ENCODE results near the gene EFTUD2. TPM values are rescaled to one million over a fixed set of nuclear protein-coding genes. Genes with fewer than 3 reads are reported as not detected.
A peak's percentile ranks its signal among the peaks of the same experiment; 100 is the strongest.

EFTUD2 gene
- total and polyA plus RNA-seq, 2 of the 4 experiments (the other 2 are of a cell fraction): 72.5 to 126 TPM

GRCh38 chr17:44906010-44906646 is 6.9 kb upstream of the EFTUD2 start (continued):
- TF ChIP-seq RFX5 (IDR thresholded peaks at IDR 0.05; ENCODE audit: low read depth, low read length): no peak

- ChIA-PET CTCF (no interaction called here), POLR2A (ENCODE audit: unreplicated experiment) (no interaction called here)
- H3K9me1 ChIP-seq (ENCODE audit: insufficient read depth, low read length): peaks cover 38% of the 10 kb centered on the region
- intact Hi-C loops (cut with micrococcal nuclease) (no loop called here), in situ Hi-C loops (cut with MboI; ENCODE audit: low sequenced_read_pairs) (no loop called here), dilution Hi-C loops (cut with HindIII; ENCODE audit: low sequenced_read_pairs, unreplicated experiment) (no loop called here)
- BruUV-seq (replicated peaks): no TSS peak
- peaks cover 31% of the 10 kb centered on the region for H3K4me1 ChIP-seq (ENCODE audit: control insufficient read depth, insufficient read depth, low read length)
- 97% methylated on average over 4 of the region's 9 CpGs; no CpG with 5 or more reads in 1 of the 2 experiments for WGBS, 2 experiments (ENCODE audit: extremely low coverage in 2 of 2, insufficient read length in 1 of 2)
- no peaks in the 10 kb centered on the region for H3K27me3 ChIP-seq (ENCODE audit: control insufficient read depth, insufficient read depth, low read length)
- H2BK120ac ChIP-seq (ENCODE audit: low read depth, low read length): peak overlapping the region; percentile 100
- H3K4me3 ChIP-seq (ENCODE audit: insufficient read depth, low read depth, low read length): no peak overlapping the region
- peak overlapping the region; percentile 78 for H2AK9ac ChIP-seq (replicated peaks; ENCODE audit: low read depth, low read length, poor library complexity)
- DNase-seq (peak; percentile 11), ATAC-seq (ENCODE audit: low read depth) (no peak)
- peak overlapping the region; percentile 86 to 98 for H4K8ac ChIP-seq (ENCODE audit: low read depth in 2 of 2, low read length in 2 of 2)
- peak overlapping the region; percentile 97 for H2AK5ac ChIP-seq (ENCODE audit: low read depth, low read length)
- H2BK15ac ChIP-seq (ENCODE audit: low read depth, low read length): peak overlapping the region; percentile 96; the same call in 2 of the 3 replicates
- no peak for TF ChIP-seq POLR2A (IDR thresholded peaks at IDR 0.05; ENCODE audit: low read depth, low read length)
- TF ChIP-seq MXI1 (IDR thresholded peaks at IDR 0.05; ENCODE audit: borderline replicate concordance, low read depth, low read length): no peak
- H3K18ac ChIP-seq (ENCODE audit: low read depth, low read length): peak overlapping the region; percentile 91
- peak overlapping the region; percentile 96 for H3K14ac ChIP-seq (replicated peaks; ENCODE audit: low read depth, low read length)
- peak overlapping the region; percentile 86 for H3K27ac ChIP-seq (ENCODE audit: insufficient read depth, low read length)
- no peaks in the 10 kb centered on the region for H3K36me3 ChIP-seq (ENCODE audit: control insufficient read depth, insufficient read depth, low read length)
- no peak overlapping the region for H3K4me2 ChIP-seq (ENCODE audit: low read depth, low read length)
- H4K20me1 ChIP-seq (ENCODE audit: insufficient read depth, low read length): no peaks in the 10 kb centered on the region; the same call in 1 of the 2 replicates
- peak overlapping the region; percentile 79 for H2AFZ ChIP-seq (replicated peaks; ENCODE audit: low read length, poor library complexity)
- H3K23ac ChIP-seq (ENCODE audit: low read depth, low read length): peak overlapping the region; percentile 80
- H4K91ac ChIP-seq (ENCODE audit: insufficient read depth, low read depth, low read length): peak overlapping the region; percentile 98
- peaks cover 0 to 16% of the 10 kb centered on the region in 2 experiments; a peak in 2 of 4 replicates for H3K79me1 ChIP-seq (ENCODE audit: low read depth in 1 of 2, low read length in 2 of 2)
- peak overlapping the region; percentile 93 for H2BK5ac ChIP-seq (ENCODE audit: low read depth, low read length, poor library complexity, severe bottlenecking)
- peak overlapping the region; percentile 68 for H3K56ac ChIP-seq (ENCODE audit: extremely low read depth, insufficient read depth, low read length)
- H3K4ac ChIP-seq (ENCODE audit: low read depth, low read length): peak overlapping the region; percentile 99
- peak overlapping the region; percentile 34; the same call in 1 of the 2 replicates for H3K9ac ChIP-seq (ENCODE audit: low read depth, low read length)
- peak overlapping the region; percentile 89 for H4K5ac ChIP-seq (ENCODE audit: low read depth, low read length)
- H2BK20ac ChIP-seq (ENCODE audit: low read depth, low read length): peak overlapping the region; percentile 96
- no peaks in the 10 kb centered on the region for H3K9me3 ChIP-seq (ENCODE audit: control insufficient read depth, insufficient read depth, low read length)
These were observed 6.1 kb upstream of the EFTUD2 start for GRCh38 chr17:44905006-44906000.

Data from IMR-90 (cell line).